Frontal cortex (tissue), 4 donors: Measurements from ENCODE around the gene IBA57. TPM values are rescaled to one million over a fixed set of nuclear protein-coding genes. Genes with fewer than 3 reads are reported as not detected.
A peak's percentile ranks its signal among the peaks of the same experiment; 100 is the strongest.

Source experiments
- DNase-seq, 2 donors: peaks; one replicate each; pipeline ENCODE4 v3.0.0; 2012; ENCODE audit warnings: low spot score in 2 of 2
- FAIRE-seq: peaks from 2 replicates; lab custom pipeline; 2012; peaks lifted over from hg19 to GRCh38; lab: Jason Lieb, UNC
- total RNA-seq: library from RNA; depleted of rRNA; stranded (reverse); fragments of >200 nt; gene quantifications from one replicate; pipeline ENCODE4 v1.2.3, GENCODE V29; 2014
- donor health status: control.
- donor health status: control.
- donor health status: control.

The IBA57 gene
- total RNA-seq, 1 donor from 2014 or later: 2.9 TPM

GRCh38 chr1:228208831-228209551 is 43.4 kb downstream of the IBA57 start:
- DNase-seq (no peak), FAIRE-seq (no peak)

- FAIRE-seq (no peak), DNase-seq (no peak)
Measured at GRCh38 chr1:228209657-228210056, 44.1 kb downstream of the IBA57 start.

- DNase-seq: no peak
- no peak for FAIRE-seq
Measured at GRCh38 chr1:228210076-228210651, 44.6 kb downstream of the IBA57 start.

- FAIRE-seq (no peak), DNase-seq (no peak)
Measured at GRCh38 chr1:228210712-228211530, 45.3 kb downstream of the IBA57 start.

- no peak for DNase-seq
- no peak for FAIRE-seq
Measured at GRCh38 chr1:228211531-228212414, 46.2 kb downstream of the IBA57 start.

- DNase-seq (no peak), FAIRE-seq (no peak)
Measured at GRCh38 chr1:228212415-228212965, 46.9 kb downstream of the IBA57 start.

- FAIRE-seq: no peak
Measured at GRCh38 chr1:228212966-228213844, 47.6 kb downstream of the IBA57 start.

GRCh38 chr1:228213917-228214808 is 48.6 kb downstream of the IBA57 start:
- FAIRE-seq (no peak), DNase-seq (no peak)

More at GRCh38 chr1:228212966-228213844, 47.6 kb downstream of the IBA57 start:
- DNase-seq: peak; percentile 82 to 90

GRCh38 chr1:228214921-228215662 is 49.5 kb downstream of the IBA57 start:
- DNase-seq (no peak), FAIRE-seq (no peak)

- FAIRE-seq: no peak
- no peak for DNase-seq
Measured at GRCh38 chr1:228215663-228216116, 50.1 kb downstream of the IBA57 start.

- FAIRE-seq: no peak
- no peak for DNase-seq
Measured at GRCh38 chr1:228216371-228217320, 51.0 kb downstream of the IBA57 start.

GRCh38 chr1:228217551-228218344 is 52.1 kb downstream of the IBA57 start:
- FAIRE-seq (no peak), DNase-seq (no peak)

- DNase-seq (no peak), FAIRE-seq (no peak)
Measured at GRCh38 chr1:228218513-228219244, 53.1 kb downstream of the IBA57 start.

- no peak for DNase-seq
- FAIRE-seq: no peak
Measured at GRCh38 chr1:228219245-228219961, 53.8 kb downstream of the IBA57 start.
